ENCODE measurements around the gene DNAJC6. TPM values are rescaled to one million over a fixed set of nuclear protein-coding genes. Genes with fewer than 3 reads are reported as not detected.
A peak's percentile ranks its signal among the peaks of the same experiment; 100 is the strongest.

The DNAJC6 gene
- total and polyA plus RNA-seq, 8 donors, result 0.46 to 4.3 (median 1.9) TPM

GRCh38 chr1:65388908-65389695, 79.8 kb downstream of the DNAJC6 start:
- Histone ChIP-seq H3K4me3 (no peak overlapping the region), H3K36me3 (no peaks in the 10 kb centered on the region), H3K27ac (no peak overlapping the region), H3K9me3 (no peaks in the 10 kb centered on the region), H3K27me3 (no peaks in the 10 kb centered on the region), H3K4me1 (no peaks in the 10 kb centered on the region)
- ATAC-seq, result no peak
- WGBS, 2 donors, result 89 to 90% methylated on average over 3 of the region's 3 CpGs
- no peak for TF ChIP-seq CTCF (IDR thresholded peaks at IDR 0.05)
- intact Hi-C loops (cut with DNase I), result no loop called here
- no peak for FAIRE-seq
- no peak for DNase-seq

GRCh38 chr1:65392497-65392896, 83.2 kb downstream of the DNAJC6 start:
- Histone ChIP-seq H3K27ac (no peak overlapping the region), H3K27me3 (no peaks in the 10 kb centered on the region), H3K4me1 (no peaks in the 10 kb centered on the region), H3K9me3 (no peaks in the 10 kb centered on the region), H3K4me3 (no peak overlapping the region), H3K36me3 (no peaks in the 10 kb centered on the region)
- intact Hi-C loops (cut with DNase I), result no loop called here
- no peak for TF ChIP-seq CTCF (IDR thresholded peaks at IDR 0.05)
- WGBS, 2 donors, result 98 to 99% methylated on average over 7 of the region's 7 CpGs
- DNase-seq (no peak), ATAC-seq (no peak), FAIRE-seq (no peak)

GRCh38 chr1:65393347-65393746, 84.0 kb downstream of the DNAJC6 start:
- Histone ChIP-seq H3K4me3 (no peak overlapping the region), H3K27me3 (no peaks in the 10 kb centered on the region), H3K4me1 (no peaks in the 10 kb centered on the region), H3K36me3 (no peaks in the 10 kb centered on the region), H3K27ac (no peak overlapping the region), H3K9me3 (no peaks in the 10 kb centered on the region)
- 91 to 98% methylated on average over 2 of the region's 2 CpGs for WGBS, 2 donors
- intact Hi-C loops (cut with DNase I), result no loop called here
- DNase-seq, result no peak
- no peak for FAIRE-seq
- no peak for TF ChIP-seq CTCF (IDR thresholded peaks at IDR 0.05)
- ATAC-seq, result peak in 1 of 4 donors; percentile 25

- no peak overlapping the region for H3K4me3 ChIP-seq
- TF ChIP-seq CTCF (IDR thresholded peaks at IDR 0.05), result no peak
- no peak overlapping the region for H3K27ac ChIP-seq
- H3K9me3 ChIP-seq, result no peaks in the 10 kb centered on the region
- H3K36me3 ChIP-seq, result no peaks in the 10 kb centered on the region
- intact Hi-C loops (cut with DNase I), result no loop called here
- ATAC-seq, result peak; percentile 51 to 80 (median 76)
- no peak for FAIRE-seq
- H3K4me1 ChIP-seq, result no peaks in the 10 kb centered on the region
- peak in 1 of 6 donors; percentile 20 for DNase-seq
- WGBS, 2 donors, result 31 to 32% methylated on average over 1 of the region's 1 CpG
- no peaks in the 10 kb centered on the region for H3K27me3 ChIP-seq
Measured at GRCh38 chr1:65393928-65394327, 84.6 kb downstream of the DNAJC6 start.

GRCh38 chr1:65395887-65396612, 86.7 kb downstream of the DNAJC6 start:
- DNase-seq (no peak), FAIRE-seq (no peak), ATAC-seq (no peak)
- Histone ChIP-seq H3K4me1 (no peaks in the 10 kb centered on the region), H3K27me3 (no peaks in the 10 kb centered on the region), H3K36me3 (no peaks in the 10 kb centered on the region), H3K9me3 (no peaks in the 10 kb centered on the region), H3K4me3 (no peak overlapping the region), H3K27ac (no peak overlapping the region)
- intact Hi-C loops (cut with DNase I), result no loop called here
- TF ChIP-seq CTCF (IDR thresholded peaks at IDR 0.05), result no peak
- 90 to 96% methylated on average over 3 of the region's 3 CpGs for WGBS, 2 donors

Data from pancreas (tissue), 10 donors.